Heart left ventricle (tissue), 16 donors: Measurements from ENCODE around the gene MYBPC2. TPM values are rescaled to one million over a fixed set of nuclear protein-coding genes. Genes with fewer than 3 reads are reported as not detected.

Source experiments
- ATAC-seq, 4 donors: fragments of 200-7000 bp; cut with Tn5 transposase; one replicate each; pipeline ENCODE4 v1.9.1; 2020 to 2022; ENCODE audit warnings: moderate library complexity in 4 of 4, mild to moderate bottlenecking in 3 of 4, moderate number of reproducible peaks in 1 of 4
- DNase-seq, 5 donors: peaks; one replicate each; pipeline ENCODE4 v3.0.0-alpha.2; 2020
- H3K27ac ChIP-seq, 12 donors: fragments of 200-600 bp; sonication (generic) in 4 of 12; one replicate each; pipeline versions ENCODE4 v1.5.0 to v1.8.0; 2016 to 2022; ENCODE audit warnings: mild to moderate bottlenecking in 2 of 12
- H3K27me3 ChIP-seq, 9 donors: fragments of 200-600 bp; sonication (generic) in 2 of 9; one replicate each; pipeline versions ENCODE4 v1.5.1 to v1.8.0; 2016 to 2022; ENCODE audit warnings: mild to moderate bottlenecking in 3 of 9
- H3K36me3 ChIP-seq, 9 donors: fragments of 200-600 bp; sonication (generic) in 2 of 9; one replicate each; pipeline versions ENCODE4 v1.5.0 to v1.8.0; 2018 to 2022; ENCODE audit warnings: mild to moderate bottlenecking in 2 of 9
- H3K4me1 ChIP-seq, 12 donors: fragments of 200-600 bp; sonication (generic) in 4 of 12; one replicate each; pipeline versions ENCODE4 v1.5.0 to v1.8.0; 2016 to 2022; ENCODE audit warnings: mild to moderate bottlenecking in 3 of 12
- H3K4me3 ChIP-seq, 12 donors: fragments of 200-600 bp; sonication (generic) in 4 of 12; one replicate each; pipeline versions ENCODE4 v1.5.0 to v1.8.0; 2017 to 2022; ENCODE audit warnings: mild to moderate bottlenecking in 9 of 12, moderate library complexity in 4 of 12
- H3K9me3 ChIP-seq, 12 donors: fragments of 200-600 bp; sonication (generic) in 4 of 12; one replicate each; pipeline versions ENCODE4 v1.5.0 to v1.8.0; 2016 to 2022; ENCODE audit warnings: mild to moderate bottlenecking in 1 of 12
- CTCF ChIP-seq, 12 donors: fragments of 200-600 bp; sonication (generic) in 4 of 12; IDR thresholded peaks; one replicate each; pipeline versions ENCODE4 v1.5.0 to v1.8.0; 2018 to 2022; ENCODE audit warnings: antibody characterized with exemption in 12 of 12, mild to moderate bottlenecking in 5 of 12
- POLR2A ChIP-seq, 2 donors: fragments of 450-650 bp; IDR thresholded peaks; one replicate each; pipeline ENCODE4 v1.6.1; 2017; ENCODE audit warnings: antibody characterized with exemption in 2 of 2, mild to moderate bottlenecking in 2 of 2, moderate library complexity in 2 of 2
- WGBS, 4 donors: extraction: QIAGEN DNeasy Blood & Tissue Kit in 2 of 4; methylation state at CpG; one replicate each; pipeline versions ENCODE4 v1.1.5 to v1.1.7; 2013 to 2018; 5-methylcytosine and 5-hydroxymethylcytosine counted together
- intact Hi-C, 10 donors: fragments of 100-400 bp; cut with DNase I; formaldehyde crosslinking; loops; one replicate each; pipeline versions ENCODE4 v1.11.1 to v1.14.2; 2022
- polyA plus RNA-seq, 2 donors: library from polyadenylated mRNA; stranded (reverse); fragments of 200-250 nt; gene quantifications; one replicate each; pipeline ENCODE4 v1.2.3, GENCODE V29; 2013
- total RNA-seq, 9 donors: library from RNA; depleted of rRNA in 2 of 9; stranded (reverse); fragments of >200 nt in 2 of 9; fragmentation: NEBNext Ultra II Directional in 3 of 9; extraction: Animal tissue kit (Norgen Biotek cat#: 25700) in 3 of 9; gene quantifications; one replicate each; pipeline versions ENCODE4 v1.1.0 to v1.2.4, GENCODE V29; 2016 to 2023
- donor health status: ischemic (EF 13 %, LVEDD 7.1; RV severe dilation, severe dysfunction).
- donor health status: healthy with polysubstance abuse.
- donor health status: DM: no; HTN: yes; CAD: no.
- donor health status: DM: no; HTN: no; CAD: no.
- donor health status: ischemic (EF 25% LVEDD 6.9; RV normal size, moderate dysfunction).
- donor health status: ischemic (EF 25% LVEDD 5.7; RV mildly dilated, moderate dysfunction).
- donor health status: healthy.
- donor health status: DM: yes; HTN: yes; CAD: no.
- donor health status: ischemic (EF 35%, LVEDD 5.7; RV mildly dilated, moderate dysfunction).
- donor health status: nonischemic (EF 11% LVEDD 7.7; RV severe dilation, severe dysfunction).
- donor health status: DM: yes; HTN: yes; CAD: no.
- donor health status: PGD.
- donor health status: ischemic (EF 29% LVEDD 5.4; RV normal size, mild dysfunction).
- donor health status: nonischemic (EF 23%, LVEDD 6.1; RV moderate dilation, normal function).

MYBPC2 gene
- total and polyA plus RNA-seq, 11 donors = 0.09 to 0.35 (median 0.28) TPM; not detected in 8

DNA sequence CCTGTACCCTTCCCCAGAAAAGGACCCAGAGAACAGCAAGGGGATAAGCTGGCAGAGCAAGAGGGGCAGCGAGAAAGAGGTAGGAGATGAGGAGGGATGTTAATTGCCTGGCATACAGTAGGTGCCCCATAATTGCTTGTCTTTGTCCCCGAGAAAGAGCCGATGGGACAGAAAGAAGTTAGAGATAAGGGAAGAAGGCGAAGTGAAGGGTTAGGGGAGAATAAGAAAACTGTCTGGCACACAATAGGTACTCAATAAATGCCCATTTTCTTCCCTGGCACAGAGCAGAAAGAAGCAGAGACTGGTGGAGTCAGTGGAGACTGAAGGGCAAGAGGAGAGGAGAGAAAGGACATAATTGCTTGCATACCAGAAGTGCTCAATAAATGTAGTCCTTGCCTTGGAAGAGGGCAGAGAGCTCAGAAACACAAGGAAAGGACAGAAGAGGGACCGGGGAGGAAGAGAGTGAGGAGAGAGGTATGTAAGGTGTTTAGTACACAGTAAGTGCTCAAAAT, 62.4 kb downstream of the MYBPC2 start:
- Histone ChIP-seq H3K27me3 (no peaks in the 10 kb centered on the region), H3K9me3 (no peaks in the 10 kb centered on the region), H3K4me1 (peaks cover 0 to 18% (median 0%) of the 10 kb centered on the region in 12 donors), H3K36me3 (no peaks in the 10 kb centered on the region), H3K27ac (peak overlapping the region in 1 of 12 donors; percentile 51), H3K4me3 (no peak overlapping the region)
- intact Hi-C loops = no loop called here
- DNase-seq (no peak), ATAC-seq (peak in 2 of 4 donors; percentile 0 to 1)
- TF ChIP-seq POLR2A (IDR thresholded peaks at IDR 0.05) (no peak), CTCF (IDR thresholded peaks at IDR 0.05) (no peak)
- WGBS, 4 donors = 53 to 56% (median 54%) methylated on average over 5 of the region's 5 CpGs

DNA sequence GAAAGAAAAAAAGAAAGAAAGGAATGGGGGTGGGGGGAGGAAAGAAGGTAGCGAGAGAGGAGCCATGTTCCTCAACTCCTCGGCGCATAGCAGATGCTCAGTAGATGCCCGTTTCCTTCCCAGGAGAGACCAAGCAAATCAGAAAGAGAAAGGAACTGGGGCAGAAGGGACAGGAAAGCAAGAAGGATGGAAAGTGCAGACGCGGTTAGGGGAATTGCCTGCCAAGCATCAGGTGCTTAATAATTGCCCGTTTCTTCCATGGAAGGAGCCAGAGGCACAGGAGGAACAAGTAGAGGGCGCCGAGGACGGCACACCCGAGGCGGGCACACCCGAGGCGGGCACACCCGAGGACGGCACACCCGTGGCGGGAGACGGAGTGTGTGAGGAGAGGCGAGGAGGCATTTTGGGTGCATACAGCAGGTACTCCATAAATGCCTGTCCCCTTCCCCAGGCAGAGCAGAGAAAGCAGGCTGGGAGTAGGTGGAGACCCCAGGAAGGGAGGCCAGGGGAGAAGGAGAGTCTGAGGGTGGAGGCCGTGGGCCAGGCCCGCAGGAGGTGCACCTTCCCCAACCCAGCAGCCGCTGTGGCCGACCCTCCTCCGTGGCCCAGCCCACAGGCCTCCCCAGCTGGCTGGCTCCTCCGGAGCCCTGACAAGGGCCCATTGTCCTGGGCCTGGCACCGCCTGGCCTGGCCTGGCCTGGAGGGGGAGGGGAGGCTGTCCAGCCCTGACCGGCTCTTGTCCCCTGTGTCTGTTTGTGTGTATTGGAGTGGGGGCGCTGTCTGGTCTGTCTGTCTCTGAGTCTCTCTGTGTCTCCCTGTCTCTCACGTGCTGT, 63.7 kb downstream of the MYBPC2 start:
- H3K4me3 ChIP-seq = peak overlapping the region in 4 of 12 donors; percentile 20 to 61 (median 44)
- H3K27me3 ChIP-seq = no peaks in the 10 kb centered on the region
- DNase-seq = peak; percentile 71 to 89 (median 79)
- peaks cover 0 to 9% (median 0%) of the 10 kb centered on the region in 12 donors for H3K4me1 ChIP-seq
- no peaks in the 10 kb centered on the region for H3K36me3 ChIP-seq
- WGBS, 4 donors = 33 to 48% (median 44%) methylated on average over 29 to 30 of the region's 30 CpGs
- peak; percentile 38 to 61 (median 56) for ATAC-seq
- H3K9me3 ChIP-seq = no peaks in the 10 kb centered on the region
- intact Hi-C loops = no loop called here
- H3K27ac ChIP-seq = peak overlapping the region in 7 of 12 donors; percentile 27 to 85 (median 58)
- TF ChIP-seq POLR2A (IDR thresholded peaks at IDR 0.05) (peak in 1 of 2 donors; percentile 78), CTCF (IDR thresholded peaks at IDR 0.05) (peak in 3 of 12 donors; percentile 10 to 17 (median 13))

GRCh38 chr19:50497022-50497405, 64.3 kb downstream of the MYBPC2 start:
- ATAC-seq (no peak), DNase-seq (peak in 2 of 5 donors; percentile 57 to 60)
- peak in 1 of 2 donors; percentile 24 for TF ChIP-seq POLR2A (IDR thresholded peaks at IDR 0.05)
- no peak for TF ChIP-seq CTCF (IDR thresholded peaks at IDR 0.05)
- Histone ChIP-seq H3K4me1 (peaks cover 0 to 3% (median 0%) of the 10 kb centered on the region in 12 donors), H3K4me3 (peak overlapping the region in 5 of 12 donors; percentile 20 to 61 (median 38)), H3K27me3 (no peaks in the 10 kb centered on the region), H3K36me3 (no peaks in the 10 kb centered on the region), H3K9me3 (no peaks in the 10 kb centered on the region), H3K27ac (peak overlapping the region in 6 of 12 donors; percentile 51 to 85 (median 60))
- intact Hi-C loops = no loop called here
- 38 to 47% (median 42%) methylated on average over 8 of the region's 8 CpGs for WGBS, 4 donors
